Thoracic aorta (tissue), 2 donors: Measurements from ENCODE around the gene INMT. TPM values are rescaled to one million over a fixed set of nuclear protein-coding genes. Genes with fewer than 3 reads are reported as not detected.

Experiments used
- ATAC-seq: fragments of 150-250 bp; one replicate; pipeline ENCODE4 v1.8.0; 2017; ENCODE audit warnings: low read depth; ENCODE audit not compliant: insufficient number of reproducible peaks, low FRiP score
- DNase-seq: peaks from one replicate; pipeline ENCODE4 v3.0.0-alpha.2; 2020; ENCODE audit warnings: low spot score
- H3K27ac ChIP-seq, 2 donors: fragments of 200-600 bp; sonication (generic); 1 replicate in 1 of 2; 2 replicates in 1 of 2; pipeline ENCODE4 v1.5.1; 2016; ENCODE audit warnings: mild to moderate bottlenecking in 2 of 2, moderate library complexity in 2 of 2
- H3K27me3 ChIP-seq: fragments of 200-600 bp; sonication (generic); replicated peaks from 2 replicates; pipeline ENCODE4 v1.6.0; 2016; ENCODE audit warnings: mild to moderate bottlenecking; ENCODE audit not compliant: insufficient read depth
- H3K36me3 ChIP-seq: fragments of 200-600 bp; sonication (generic); one replicate; pipeline ENCODE4 v1.5.1; 2016
- H3K4me1 ChIP-seq, 2 donors: fragments of 200-600 bp; sonication (generic); 1 replicate in 1 of 2; 2 replicates in 1 of 2; pipeline versions ENCODE4 v1.5.1 to v1.6.0; 2016; ENCODE audit warnings: low read depth in 2 of 2, mild to moderate bottlenecking in 1 of 2; ENCODE audit not compliant: control insufficient read depth in 1 of 2
- H3K4me3 ChIP-seq: fragments of 200-600 bp; sonication (generic); 2 replicates; pipeline ENCODE4 v1.5.1; 2016; ENCODE audit warnings: mild to moderate bottlenecking
- H3K9me3 ChIP-seq: fragments of 200-600 bp; sonication (generic); 2 replicates; pipeline ENCODE4 v1.5.1; 2016
- total RNA-seq, 2 donors: library from RNA; depleted of rRNA; stranded (reverse); fragments of >200 nt; gene quantifications; one replicate each; pipeline versions ENCODE4 v1.1.0 to v1.2.3, GENCODE V29; 2016
- TF ChIP-seq, protein P1 (sequence below): fragments of 200-600 bp; sonication (generic); IDR thresholded peaks from one replicate; pipeline ENCODE4 v1.5.1; 2019; ENCODE audit warnings: antibody characterized with exemption

The INMT gene
- total RNA-seq, 2 donors from 2014 or later = 137 to 243 TPM

DNA sequence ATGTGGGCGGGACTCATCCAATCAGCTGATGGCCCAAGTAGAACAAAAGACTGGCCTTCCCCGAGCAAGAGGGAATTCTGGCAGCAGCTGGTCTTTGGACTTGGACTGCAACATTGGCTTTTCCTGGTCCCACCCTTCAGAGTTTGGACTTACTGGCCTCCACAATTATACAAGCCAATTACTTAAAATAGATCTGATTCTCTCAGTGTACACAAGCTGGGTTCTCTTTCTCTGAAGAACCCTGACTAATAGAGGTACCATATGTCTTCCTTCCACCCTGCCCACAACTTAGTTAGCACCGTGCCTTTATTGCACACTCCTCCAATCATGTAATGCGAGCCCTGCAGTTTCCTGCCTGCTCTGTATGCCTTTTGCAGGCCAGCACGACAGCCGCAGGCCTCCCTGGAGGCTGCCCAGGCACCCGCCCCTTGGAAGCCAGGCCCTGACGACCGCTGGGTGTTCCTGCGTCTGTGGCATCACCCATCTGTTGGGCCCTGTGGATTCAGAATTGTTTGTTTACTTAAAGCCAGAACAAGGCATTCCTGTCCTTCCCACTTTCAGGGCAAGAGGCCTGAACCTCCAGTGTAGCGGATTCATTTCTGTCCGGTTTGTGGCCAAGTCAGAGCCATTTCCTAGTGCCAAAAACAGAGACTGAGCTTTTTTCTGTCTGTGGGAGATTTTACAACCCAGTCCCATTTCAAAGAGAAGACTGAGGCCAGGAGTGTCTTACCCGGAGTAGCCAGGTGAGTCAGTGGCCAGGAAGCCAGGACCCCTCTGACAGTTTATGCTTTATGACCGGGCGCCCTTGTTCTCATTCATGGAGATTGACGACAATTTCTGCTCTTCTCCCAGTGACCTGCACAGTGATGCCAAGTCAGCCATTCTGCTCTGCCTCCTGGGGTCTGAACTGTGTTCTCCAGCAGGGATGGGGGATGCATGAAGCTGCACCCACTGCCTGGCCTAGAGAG, 968 bp upstream of the INMT start:
- Histone ChIP-seq H3K9me3 (no peaks in the 10 kb centered on the region), H3K27ac (peak overlapping the region; percentile 83 to 96), H3K4me3 (peak overlapping the region; percentile 67), H3K36me3 (no peaks in the 10 kb centered on the region), H3K4me1 (peaks cover 26 to 55% of the 10 kb centered on the region in 2 donors), H3K27me3 (no peaks in the 10 kb centered on the region)
- TF ChIP-seq, protein P1, sequence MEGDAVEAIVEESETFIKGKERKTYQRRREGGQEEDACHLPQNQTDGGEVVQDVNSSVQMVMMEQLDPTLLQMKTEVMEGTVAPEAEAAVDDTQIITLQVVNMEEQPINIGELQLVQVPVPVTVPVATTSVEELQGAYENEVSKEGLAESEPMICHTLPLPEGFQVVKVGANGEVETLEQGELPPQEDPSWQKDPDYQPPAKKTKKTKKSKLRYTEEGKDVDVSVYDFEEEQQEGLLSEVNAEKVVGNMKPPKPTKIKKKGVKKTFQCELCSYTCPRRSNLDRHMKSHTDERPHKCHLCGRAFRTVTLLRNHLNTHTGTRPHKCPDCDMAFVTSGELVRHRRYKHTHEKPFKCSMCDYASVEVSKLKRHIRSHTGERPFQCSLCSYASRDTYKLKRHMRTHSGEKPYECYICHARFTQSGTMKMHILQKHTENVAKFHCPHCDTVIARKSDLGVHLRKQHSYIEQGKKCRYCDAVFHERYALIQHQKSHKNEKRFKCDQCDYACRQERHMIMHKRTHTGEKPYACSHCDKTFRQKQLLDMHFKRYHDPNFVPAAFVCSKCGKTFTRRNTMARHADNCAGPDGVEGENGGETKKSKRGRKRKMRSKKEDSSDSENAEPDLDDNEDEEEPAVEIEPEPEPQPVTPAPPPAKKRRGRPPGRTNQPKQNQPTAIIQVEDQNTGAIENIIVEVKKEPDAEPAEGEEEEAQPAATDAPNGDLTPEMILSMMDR = no peak
- ATAC-seq (peak; percentile 66), DNase-seq (no peak)

DNA sequence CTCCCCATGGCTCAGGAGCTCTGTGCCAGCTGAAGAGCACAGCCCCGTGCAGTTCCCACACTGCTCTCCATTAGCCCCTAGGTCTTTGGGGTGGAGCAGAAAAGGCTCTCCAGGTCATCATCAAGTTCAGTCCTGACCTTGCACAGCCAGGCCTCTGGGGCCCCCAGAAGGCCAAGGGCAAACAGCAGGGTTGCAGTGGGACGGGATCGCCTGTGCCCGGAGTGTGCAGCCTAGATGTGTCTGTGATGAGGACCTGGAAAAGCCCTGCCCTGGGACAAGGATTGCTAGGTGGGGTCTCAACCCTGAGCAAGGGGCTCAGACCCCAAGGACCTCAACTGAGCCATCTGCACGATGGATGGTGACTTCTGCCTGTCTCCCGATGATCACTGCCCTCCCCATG, 549 bp downstream of the INMT start:
- TF ChIP-seq, protein P1 = no peak
- H3K9me3 ChIP-seq = no peaks in the 10 kb centered on the region
- peak overlapping the region; percentile 83 to 96 for H3K27ac ChIP-seq
- H3K4me3 ChIP-seq = peak overlapping the region; percentile 67
- DNase-seq = no peak
- no peaks in the 10 kb centered on the region for H3K27me3 ChIP-seq
- peaks cover 33 to 68% of the 10 kb centered on the region in 2 donors for H3K4me1 ChIP-seq
- ATAC-seq = no peak
- peaks cover under 1% of the 10 kb centered on the region for H3K36me3 ChIP-seq

DNA sequence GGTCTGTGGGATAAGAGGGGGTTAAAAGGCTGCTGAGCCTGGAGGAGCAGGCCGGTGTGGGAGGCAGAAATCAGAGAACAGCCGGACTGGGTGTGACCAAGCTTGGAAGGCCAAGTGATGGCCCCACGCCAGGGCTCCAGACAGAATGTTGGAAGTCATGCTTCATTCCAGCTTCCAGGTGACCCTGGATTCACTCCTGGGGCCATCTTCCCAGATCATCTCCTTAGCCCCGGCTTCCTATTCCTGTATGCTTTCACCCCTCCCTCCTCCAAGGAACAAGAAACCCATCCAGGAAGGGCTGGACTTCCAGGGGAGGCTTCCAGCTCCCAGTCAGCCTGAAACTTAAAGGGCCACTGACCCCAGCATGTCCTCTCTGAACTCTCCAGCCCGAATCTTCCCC, 1.0 kb downstream of the INMT start:
- Histone ChIP-seq H3K4me1 (peaks cover 36 to 73% of the 10 kb centered on the region in 2 donors), H3K4me3 (peak overlapping the region; percentile 67), H3K27ac (peak overlapping the region; percentile 83 to 96), H3K36me3 (peaks cover 5% of the 10 kb centered on the region), H3K27me3 (no peaks in the 10 kb centered on the region), H3K9me3 (no peaks in the 10 kb centered on the region)
- no peak for ATAC-seq
- no peak for DNase-seq
- TF ChIP-seq, protein P1 = no peak

DNA sequence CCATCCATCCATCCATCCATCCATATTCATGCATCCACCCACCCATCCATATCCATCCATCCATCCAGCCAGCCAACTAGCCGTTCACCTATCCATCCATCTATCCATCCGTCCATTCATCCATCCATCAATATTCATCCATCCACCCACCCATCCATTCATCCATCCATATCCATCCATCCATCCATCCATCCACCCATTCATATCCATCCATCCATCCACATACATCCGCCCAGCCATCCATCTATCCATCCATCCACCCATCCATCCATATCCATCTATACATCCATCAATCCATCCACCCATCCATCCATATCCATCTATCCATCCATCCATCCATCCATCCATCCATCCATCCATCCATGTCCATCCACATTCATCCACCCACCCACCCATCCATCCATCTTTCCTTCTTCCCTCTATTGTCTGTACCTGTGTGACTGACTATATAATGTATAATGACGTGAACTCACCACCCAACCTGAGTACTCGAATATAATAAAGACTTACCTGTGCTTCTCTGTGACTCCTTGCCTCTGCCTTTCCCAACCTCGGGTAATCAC, 2.5 kb downstream of the INMT start:
- H3K27ac ChIP-seq = peak overlapping the region in 1 of 2 donors; percentile 96
- no peaks in the 10 kb centered on the region for H3K9me3 ChIP-seq
- no peaks in the 10 kb centered on the region for H3K27me3 ChIP-seq
- H3K4me3 ChIP-seq = peak overlapping the region; percentile 67
- TF ChIP-seq, protein P1 = no peak
- peaks cover 9% of the 10 kb centered on the region for H3K36me3 ChIP-seq
- ATAC-seq (no peak), DNase-seq (no peak)
- peaks cover 36 to 85% of the 10 kb centered on the region in 2 donors for H3K4me1 ChIP-seq
